RWPE2 (cell line): ENCODE data around the gene FARP2.
"Not testable (repeated sequence)": the region's sequence is repeated elsewhere in the genome, so short reads cannot be mapped to it uniquely, and the experiment has no call there.

Experiments
- ATAC-seq: fragments of 200-7000 bp; cut with Tn5 transposase; 3 replicates; pipeline ENCODE4 v1.9.1; 2021; ENCODE audit warnings: low read depth
- DNase-seq: peaks from one replicate; pipeline ENCODE4 v3.0.0-alpha.2; 2020; ENCODE audit warnings: low spot score
- H3K27ac ChIP-seq: fragments of 450-650 bp; 2 replicates; pipeline ENCODE4 v1.5.1; 2017; ENCODE audit warnings: mild to moderate bottlenecking; ENCODE audit not compliant: poor library complexity, severe bottlenecking
- H3K27me3 ChIP-seq: fragments of 250-450 bp; sonication (Bioruptor Pico); 2 replicates; pipeline ENCODE4 v1.5.1; 2021; ENCODE audit warnings: mild to moderate bottlenecking, moderate library complexity; ENCODE audit not compliant: insufficient read depth, poor library complexity, severe bottlenecking
- H3K36me3 ChIP-seq: fragments of 250-450 bp; sonication (Bioruptor Pico); 2 replicates; pipeline ENCODE4 v1.5.1; 2020; ENCODE audit warnings: low read depth, mild to moderate bottlenecking, moderate library complexity
- H3K4me1 ChIP-seq: fragments of 250-450 bp; sonication (Bioruptor Pico); 2 replicates; pipeline ENCODE4 v1.5.1; 2021; ENCODE audit warnings: mild to moderate bottlenecking, moderate library complexity; ENCODE audit not compliant: insufficient read depth, poor library complexity, severe bottlenecking
- H3K4me3 ChIP-seq: fragments of 250-450 bp; sonication (Bioruptor Pico); 2 replicates; pipeline ENCODE4 v1.5.1; 2021; ENCODE audit warnings: mild to moderate bottlenecking, moderate library complexity; ENCODE audit not compliant: severe bottlenecking
- H3K9me3 ChIP-seq: fragments of 250-450 bp; sonication (Bioruptor Pico); 2 replicates; pipeline ENCODE4 v1.5.1; 2021; ENCODE audit warnings: mild to moderate bottlenecking, moderate library complexity; ENCODE audit not compliant: severe bottlenecking
- TF ChIP-seq, protein P1 (sequence below): fragments of 450-650 bp; IDR thresholded peaks from one replicate; pipeline ENCODE4 v1.5.1; 2017; ENCODE audit warnings: mild to moderate bottlenecking, moderate library complexity; ENCODE audit not compliant: poor library complexity, severe bottlenecking

FARP2 gene

GRCh38 chr2:241432824-241433448 is 76.9 kb downstream of the FARP2 start:
- ATAC-seq (no peak), DNase-seq (no peak)
- Histone ChIP-seq H3K4me3 (no peak overlapping the region), H3K9me3 (no peaks in the 10 kb centered on the region), H3K27me3 (no peaks in the 10 kb centered on the region), H3K27ac (no peak overlapping the region), H3K4me1 (no peaks in the 10 kb centered on the region), H3K36me3 (peaks cover 50% of the 10 kb centered on the region)
- TF ChIP-seq, protein P1, sequence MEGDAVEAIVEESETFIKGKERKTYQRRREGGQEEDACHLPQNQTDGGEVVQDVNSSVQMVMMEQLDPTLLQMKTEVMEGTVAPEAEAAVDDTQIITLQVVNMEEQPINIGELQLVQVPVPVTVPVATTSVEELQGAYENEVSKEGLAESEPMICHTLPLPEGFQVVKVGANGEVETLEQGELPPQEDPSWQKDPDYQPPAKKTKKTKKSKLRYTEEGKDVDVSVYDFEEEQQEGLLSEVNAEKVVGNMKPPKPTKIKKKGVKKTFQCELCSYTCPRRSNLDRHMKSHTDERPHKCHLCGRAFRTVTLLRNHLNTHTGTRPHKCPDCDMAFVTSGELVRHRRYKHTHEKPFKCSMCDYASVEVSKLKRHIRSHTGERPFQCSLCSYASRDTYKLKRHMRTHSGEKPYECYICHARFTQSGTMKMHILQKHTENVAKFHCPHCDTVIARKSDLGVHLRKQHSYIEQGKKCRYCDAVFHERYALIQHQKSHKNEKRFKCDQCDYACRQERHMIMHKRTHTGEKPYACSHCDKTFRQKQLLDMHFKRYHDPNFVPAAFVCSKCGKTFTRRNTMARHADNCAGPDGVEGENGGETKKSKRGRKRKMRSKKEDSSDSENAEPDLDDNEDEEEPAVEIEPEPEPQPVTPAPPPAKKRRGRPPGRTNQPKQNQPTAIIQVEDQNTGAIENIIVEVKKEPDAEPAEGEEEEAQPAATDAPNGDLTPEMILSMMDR, result no peak

GRCh38 chr2:241437179-241437578 is 81.1 kb downstream of the FARP2 start:
- Histone ChIP-seq H3K4me1 (no peaks in the 10 kb centered on the region), H3K4me3 (no peak overlapping the region), H3K9me3 (no peaks in the 10 kb centered on the region), H3K27ac (no peak overlapping the region), H3K36me3 (peaks cover 56% of the 10 kb centered on the region), H3K27me3 (no peaks in the 10 kb centered on the region)
- TF ChIP-seq, protein P1, result no peak
- ATAC-seq (no peak), DNase-seq (peak; percentile 4)

DNA sequence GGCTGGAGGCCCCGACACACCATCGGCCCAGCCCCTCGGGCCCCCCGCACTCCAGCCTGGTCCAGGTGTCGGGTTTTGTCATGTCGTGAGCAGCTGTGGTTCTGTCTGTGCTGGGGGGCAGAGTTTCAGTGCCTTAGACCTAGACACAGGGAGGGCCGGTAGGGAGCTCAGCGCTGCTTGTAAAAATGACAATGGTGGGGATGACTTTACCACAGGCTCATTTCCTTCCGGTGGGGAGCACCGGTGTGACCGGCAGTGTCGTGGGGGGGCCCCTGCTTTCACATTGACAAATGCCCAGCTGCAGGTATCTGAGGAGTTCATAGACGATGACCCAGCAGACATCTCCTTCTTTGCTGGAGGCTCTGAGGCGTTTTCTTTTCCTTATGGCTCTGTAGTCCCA is 85.4 kb downstream of the FARP2 start:
- peak; percentile 37 for DNase-seq
- Histone ChIP-seq H3K27me3 (no peaks in the 10 kb centered on the region), H3K9me3 (no peaks in the 10 kb centered on the region), H3K27ac (no peak overlapping the region), H3K4me1 (no peaks in the 10 kb centered on the region), H3K4me3 (no peak overlapping the region), H3K36me3 (peaks cover 30% of the 10 kb centered on the region)
- no peak for ATAC-seq
- TF ChIP-seq, protein P1, result no peak

GRCh38 chr2:241443486-241444223 is 87.6 kb downstream of the FARP2 start:
- H3K4me1 ChIP-seq, result no peaks in the 10 kb centered on the region
- peaks cover 24% of the 10 kb centered on the region for H3K36me3 ChIP-seq
- TF ChIP-seq, protein P1, result no peak
- H3K27me3 ChIP-seq, result no peaks in the 10 kb centered on the region
- H3K27ac ChIP-seq, result no peak overlapping the region
- DNase-seq (peak; percentile 73), ATAC-seq (peak; percentile 72)
- H3K4me3 ChIP-seq, result no peak overlapping the region
- no peaks in the 10 kb centered on the region for H3K9me3 ChIP-seq

DNA sequence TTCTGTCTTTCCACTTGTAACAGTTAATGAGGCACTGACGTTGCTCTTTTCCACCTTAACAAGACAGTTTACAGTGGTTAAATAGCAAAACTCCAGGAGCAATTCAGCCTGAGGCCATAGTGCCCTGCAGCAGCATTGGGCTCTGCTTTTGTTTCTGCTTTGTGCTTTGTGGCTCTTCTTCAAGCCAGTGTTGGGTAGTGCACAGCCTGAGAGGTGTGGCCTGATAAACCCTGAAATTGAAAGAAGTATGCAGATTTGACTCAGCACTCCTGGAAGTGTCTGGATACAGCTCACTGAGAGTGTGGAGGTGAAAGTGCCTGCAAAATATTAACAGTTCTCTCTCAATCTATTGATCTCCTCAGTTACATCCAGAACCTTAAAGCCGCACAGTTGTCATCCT is 89.3 kb downstream of the FARP2 start:
- Histone ChIP-seq H3K4me3 (no peak overlapping the region), H3K9me3 (no peaks in the 10 kb centered on the region), H3K36me3 (peaks cover 18% of the 10 kb centered on the region), H3K27me3 (no peaks in the 10 kb centered on the region), H3K4me1 (no peaks in the 10 kb centered on the region), H3K27ac (no peak overlapping the region)
- TF ChIP-seq, protein P1, result no peak
- no peak for ATAC-seq
- peak; percentile 0 for DNase-seq

- ATAC-seq, H3K27me3 ChIP-seq, H3K36me3 ChIP-seq, H3K9me3 ChIP-seq, H3K4me3 ChIP-seq, H3K27ac ChIP-seq, H3K4me1 ChIP-seq, DNase-seq: not testable (repeated sequence)
These were observed 94.0 kb downstream of the FARP2 start for GRCh38 chr2:241450092-241450491.
